Neutrophil (primary cell): Measurements from ENCODE around the gene TDRKH.

Experiments used
- H3K27ac ChIP-seq: fragments of 200-600 bp; sonication (generic); 2 replicates; pipeline ENCODE4 v1.5.1; 2016; ENCODE audit warnings: mild to moderate bottlenecking, moderate library complexity
- H3K27me3 ChIP-seq: fragments of 200-600 bp; sonication (generic); 2 replicates; pipeline ENCODE4 v1.6.0; 2016; ENCODE audit warnings: mild to moderate bottlenecking
- H3K36me3 ChIP-seq: fragments of 200-600 bp; sonication (generic); 2 replicates; pipeline ENCODE4 v1.5.1; 2017
- H3K4me1 ChIP-seq, 2 experiments: fragments of 200-600 bp in 1 of 2; sonication (generic) in 1 of 2; 1 replicate in 1 of 2; 2 replicates in 1 of 2; pipeline versions ENCODE4 v1.5.1 to v1.6.1; 2013 to 2016; ENCODE audit warnings: low read depth in 1 of 2, low read length in 1 of 2, mild to moderate bottlenecking in 1 of 2, moderate library complexity in 1 of 2; ENCODE audit not compliant: control insufficient read depth in 1 of 2, insufficient read depth in 1 of 2
- H3K4me3 ChIP-seq, 2 experiments: fragments of 200-600 bp in 1 of 2; sonication (generic) in 1 of 2; 1 replicate in 1 of 2; 2 replicates in 1 of 2; pipeline ENCODE4 v1.5.1; 2013 to 2016; ENCODE audit warnings: low read depth in 1 of 2, low read length in 1 of 2, mild to moderate bottlenecking in 1 of 2, moderate library complexity in 1 of 2
- H3K9me3 ChIP-seq: fragments of 200-600 bp; sonication (generic); 2 replicates; pipeline ENCODE4 v1.5.1; 2016
- CTCF ChIP-seq: fragments of 200-600 bp; sonication (generic); IDR thresholded peaks from 2 replicates; pipeline ENCODE4 v1.5.1; 2016; ENCODE audit warnings: antibody characterized with exemption

TDRKH gene

GRCh38 chr1:151811181-151811580, 20.9 kb upstream of the TDRKH start:
- Histone ChIP-seq H3K9me3 (no peaks in the 10 kb centered on the region), H3K36me3 (no peaks in the 10 kb centered on the region), H3K4me1 (no peaks in the 10 kb centered on the region), H3K27ac (no peak overlapping the region), H3K4me3 (no peak overlapping the region), H3K27me3 (peaks cover 22% of the 10 kb centered on the region)
- no peak for TF ChIP-seq CTCF

GRCh38 chr1:151809985-151810556, 19.8 kb upstream of the TDRKH start:
- no peak for TF ChIP-seq CTCF
- no peaks in the 10 kb centered on the region for H3K9me3 ChIP-seq
- H3K4me3 ChIP-seq = no peak overlapping the region
- no peaks in the 10 kb centered on the region for H3K36me3 ChIP-seq
- H3K27ac ChIP-seq = no peak overlapping the region
- peaks cover 22% of the 10 kb centered on the region for H3K27me3 ChIP-seq
- no peaks in the 10 kb centered on the region for H3K4me1 ChIP-seq

GRCh38 chr1:151809290-151809984, 19.1 kb upstream of the TDRKH start:
- Histone ChIP-seq H3K27me3 (peaks cover 28% of the 10 kb centered on the region), H3K9me3 (no peaks in the 10 kb centered on the region), H3K4me1 (no peaks in the 10 kb centered on the region), H3K27ac (no peak overlapping the region), H3K36me3 (no peaks in the 10 kb centered on the region), H3K4me3 (no peak overlapping the region)
- TF ChIP-seq CTCF = no peak

- H3K4me3 ChIP-seq = no peak overlapping the region
- TF ChIP-seq CTCF = no peak
- no peaks in the 10 kb centered on the region for H3K36me3 ChIP-seq
- H3K27ac ChIP-seq = no peak overlapping the region
- H3K27me3 ChIP-seq = peaks cover 44% of the 10 kb centered on the region
- no peaks in the 10 kb centered on the region for H3K4me1 ChIP-seq
- H3K9me3 ChIP-seq = no peaks in the 10 kb centered on the region
Measured at GRCh38 chr1:151807766-151808165, 17.5 kb upstream of the TDRKH start.

GRCh38 chr1:151807131-151807530, 16.8 kb upstream of the TDRKH start:
- TF ChIP-seq CTCF = no peak
- Histone ChIP-seq H3K4me3 (no peak overlapping the region), H3K27me3 (peaks cover 51% of the 10 kb centered on the region), H3K36me3 (no peaks in the 10 kb centered on the region), H3K4me1 (no peaks in the 10 kb centered on the region), H3K9me3 (no peaks in the 10 kb centered on the region), H3K27ac (no peak overlapping the region)
